Measurements from ENCODE around the gene ZMYM4. TPM values are rescaled to one million over a fixed set of nuclear protein-coding genes. Genes with fewer than 3 reads are reported as not detected.

The ZMYM4 gene
- total RNA-seq, 1 donor from 2014 or later, result 116 TPM

DNA sequence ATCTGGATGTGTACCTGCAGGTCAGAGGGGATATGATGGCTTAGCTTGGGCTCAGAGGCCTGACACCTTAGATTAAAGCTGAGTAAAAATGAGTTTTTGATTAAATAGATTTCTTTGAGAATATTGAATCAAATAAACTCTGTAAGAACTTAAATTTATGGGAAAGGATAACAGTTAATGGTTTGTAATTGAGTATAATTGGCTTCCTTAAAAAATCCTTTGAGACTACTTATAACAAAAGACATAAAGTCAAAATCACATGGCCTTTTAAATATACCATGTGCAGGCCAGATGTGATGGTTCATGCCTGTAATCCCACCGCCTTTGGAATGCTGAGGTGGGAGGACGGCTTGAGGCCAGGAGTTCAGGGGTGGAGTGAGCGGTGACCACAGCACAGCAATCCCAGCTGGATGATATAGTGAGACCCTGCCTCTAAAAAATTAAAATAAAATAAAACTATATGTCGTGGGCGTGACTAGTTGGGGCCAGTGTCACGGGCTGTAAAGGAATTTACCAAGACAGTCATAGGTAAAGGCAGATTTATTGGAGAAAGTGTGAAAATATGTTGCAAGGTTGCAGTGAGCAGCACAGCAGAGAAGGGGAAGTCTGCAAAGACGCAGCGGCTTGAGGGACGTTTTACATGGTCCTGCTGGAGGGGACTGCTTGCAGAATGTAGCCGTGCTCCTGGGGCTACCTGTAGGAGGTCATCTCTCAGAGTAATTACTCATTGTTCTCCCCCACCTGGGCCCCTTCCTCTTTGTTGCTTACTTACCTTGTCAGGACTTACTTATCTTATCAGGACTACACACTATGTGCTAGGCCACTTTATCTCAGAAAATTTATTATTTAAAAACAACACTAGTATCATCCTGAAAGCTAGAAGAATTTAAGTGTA, 122.3 kb downstream of the ZMYM4 start:
- DNase-seq (ENCODE audit: low spot score in 2 of 2) (no peak), FAIRE-seq (no peak)

DNA sequence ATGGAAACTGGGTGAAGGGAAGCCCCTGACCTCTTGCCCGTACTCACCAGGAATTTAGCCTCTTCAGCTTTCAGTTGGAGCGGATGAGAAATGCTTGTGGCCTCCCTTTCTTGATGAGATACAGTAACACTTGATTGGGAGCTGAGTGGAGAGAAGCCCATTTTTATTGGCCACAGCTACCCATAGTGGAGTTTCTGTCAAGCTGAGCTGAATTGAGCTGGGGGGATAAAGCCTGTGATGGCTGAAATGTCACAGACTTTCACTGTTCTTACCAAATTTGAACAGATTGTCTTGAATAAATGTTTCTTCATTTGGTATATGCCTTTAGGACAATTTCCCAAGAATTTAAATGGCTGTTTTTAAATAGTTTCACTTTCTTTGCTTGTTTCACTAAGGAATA, 125.9 kb downstream of the ZMYM4 start:
- DNase-seq (ENCODE audit: low spot score in 2 of 2) (no peak), FAIRE-seq (no peak)

DNA sequence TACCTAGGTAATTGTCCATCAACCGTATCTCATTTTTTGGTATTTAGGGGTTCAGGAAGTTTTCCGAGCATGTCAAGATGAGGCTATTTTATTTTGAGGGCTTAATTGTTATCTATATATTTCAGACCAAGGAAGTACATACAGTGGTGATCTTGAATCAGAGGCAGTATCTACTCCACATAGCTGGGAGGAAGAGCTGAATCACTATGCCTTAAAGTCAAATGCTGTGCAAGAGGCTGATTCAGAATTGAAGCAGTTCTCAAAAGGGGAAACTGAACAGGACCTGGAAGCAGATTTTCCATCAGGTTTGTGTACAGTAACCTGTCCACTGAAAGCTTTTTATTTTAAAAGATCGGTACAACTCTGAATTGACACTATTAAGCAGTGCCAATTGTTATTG, 130.2 kb downstream of the ZMYM4 start:
- no peak for FAIRE-seq

DNA sequence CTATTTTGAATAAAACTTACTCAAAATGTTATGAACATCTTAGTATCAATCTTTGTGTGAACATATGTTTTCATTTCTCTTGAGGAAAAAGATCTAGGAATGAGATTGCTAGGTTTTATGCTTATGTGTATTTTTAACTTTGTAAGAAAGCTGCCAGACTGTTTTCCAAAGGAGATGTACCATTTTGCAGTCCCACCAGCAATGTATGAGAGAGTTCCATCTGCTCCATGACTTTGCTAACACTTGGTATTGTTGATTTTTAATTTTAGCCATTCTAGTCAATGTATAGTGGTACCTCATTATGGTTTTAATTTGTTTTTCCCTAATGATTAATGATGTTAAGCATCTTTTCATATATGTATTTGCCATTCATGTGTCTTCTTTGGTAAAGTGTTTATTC, 132.5 kb downstream of the ZMYM4 start:
- DNase-seq (ENCODE audit: low spot score in 2 of 2) (no peak), FAIRE-seq (no peak)

More for the DNA sequence above, 130.2 kb downstream of the ZMYM4 start:
- no peak for DNase-seq (ENCODE audit: low spot score in 2 of 2)

DNA sequence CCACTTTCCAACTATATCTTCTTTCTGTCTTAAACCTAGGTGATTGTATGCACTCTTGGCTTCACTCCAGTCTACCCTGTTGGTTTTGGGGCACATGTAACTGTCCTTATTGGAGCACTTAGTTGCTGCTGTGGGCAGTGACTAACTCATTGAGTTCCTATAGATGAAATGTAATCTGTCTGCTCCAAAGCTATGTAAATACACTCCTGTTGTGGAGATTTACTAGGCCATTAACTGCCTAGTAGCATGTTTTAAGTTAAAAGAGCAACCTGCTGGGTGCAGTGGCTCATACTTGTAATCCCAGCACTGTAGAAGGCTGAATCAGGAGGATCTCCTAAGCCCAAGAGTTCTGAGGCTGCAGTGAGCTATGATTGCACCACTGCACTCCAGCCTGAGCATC, 137.6 kb downstream of the ZMYM4 start:
- DNase-seq (ENCODE audit: low spot score in 2 of 2) (no peak), FAIRE-seq (no peak)

DNA sequence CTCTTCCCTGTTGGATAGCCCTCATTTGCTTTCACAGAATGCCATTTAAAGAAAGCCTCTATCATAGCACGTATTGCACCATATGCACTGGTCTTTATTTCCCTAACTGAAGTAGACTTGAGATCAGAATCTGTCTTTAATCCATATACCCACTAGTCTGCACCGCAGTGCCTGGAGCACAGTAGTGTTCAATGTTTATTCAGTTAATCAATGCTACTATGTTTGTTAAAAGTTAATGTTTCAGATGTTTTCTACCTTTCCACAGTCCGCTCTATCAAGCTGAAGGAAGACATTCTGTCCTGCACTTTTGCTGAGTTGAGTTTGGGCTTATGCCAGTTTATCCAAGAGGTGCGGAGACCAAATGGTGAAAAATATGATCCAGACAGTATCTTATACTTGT, 139.2 kb downstream of the ZMYM4 start:
- no peak for FAIRE-seq

DNA sequence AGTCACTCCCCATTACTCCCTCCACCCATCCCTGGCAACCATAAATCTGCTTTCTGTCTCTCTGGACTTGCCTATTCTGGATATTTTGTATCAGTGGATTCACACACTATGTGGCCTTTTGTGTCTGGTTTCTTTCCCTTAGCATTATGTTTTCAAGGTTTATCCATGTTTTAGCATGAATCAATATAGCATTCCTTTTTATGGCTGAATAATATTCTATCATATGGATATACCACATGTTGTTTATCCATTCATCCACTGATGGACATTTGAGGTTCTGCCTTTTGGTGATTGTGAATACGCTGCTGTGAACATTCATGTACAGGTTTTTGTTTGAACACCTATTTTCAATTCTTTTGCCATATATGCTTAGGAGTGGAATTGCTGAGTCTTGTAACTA, 140.4 kb downstream of the ZMYM4 start:
- no peak for FAIRE-seq
- no peak for DNase-seq (ENCODE audit: low spot score in 2 of 2)

More for the DNA sequence above, 139.2 kb downstream of the ZMYM4 start:
- DNase-seq (ENCODE audit: low spot score in 2 of 2), result no peak

DNA sequence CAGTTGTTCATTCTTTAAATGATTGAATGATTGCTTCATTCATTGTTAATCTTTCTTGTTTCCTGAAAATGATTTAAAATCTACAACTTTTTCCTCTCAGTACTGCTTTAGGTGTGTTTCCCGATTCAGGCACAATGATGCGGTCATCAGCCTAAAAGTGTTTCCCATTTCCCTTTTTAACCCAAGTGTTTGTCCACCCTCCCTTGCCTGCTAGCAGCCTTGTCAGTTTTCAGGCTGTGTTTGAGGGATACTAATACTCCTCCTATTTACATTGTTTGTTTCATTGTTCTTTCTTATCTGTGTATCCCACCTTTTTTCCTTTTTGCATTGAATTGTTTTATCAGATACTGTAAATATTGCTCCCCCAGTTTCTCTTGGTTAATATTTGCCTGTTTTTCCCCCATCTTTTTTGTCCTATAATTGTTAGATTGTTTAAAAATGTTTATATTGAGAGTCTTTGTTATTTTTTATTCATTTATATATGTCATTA, 157.6 kb downstream of the ZMYM4 start:
- FAIRE-seq (no peak), DNase-seq (ENCODE audit: low spot score in 2 of 2) (no peak)

DNA sequence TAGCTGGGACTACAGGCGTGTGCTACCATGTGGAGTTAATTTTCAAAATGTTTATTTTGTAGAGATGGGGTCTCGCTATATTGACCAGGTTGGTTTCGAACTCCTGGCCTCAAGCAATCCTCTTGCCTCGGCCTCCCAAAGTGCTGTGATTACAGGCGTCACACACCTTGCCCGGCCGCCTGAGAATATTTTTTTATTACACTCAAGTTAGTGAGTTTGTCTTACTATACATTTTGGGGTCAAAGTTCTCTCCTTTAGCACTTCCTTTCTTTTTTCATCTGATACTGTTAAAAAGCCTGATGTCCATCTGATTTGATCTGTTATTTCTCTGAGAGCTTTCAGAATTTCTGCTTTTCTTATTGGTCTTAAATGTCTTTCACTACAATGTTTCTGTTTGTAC, 159.9 kb downstream of the ZMYM4 start:
- DNase-seq (ENCODE audit: low spot score in 2 of 2) (no peak), FAIRE-seq (no peak)

DNA sequence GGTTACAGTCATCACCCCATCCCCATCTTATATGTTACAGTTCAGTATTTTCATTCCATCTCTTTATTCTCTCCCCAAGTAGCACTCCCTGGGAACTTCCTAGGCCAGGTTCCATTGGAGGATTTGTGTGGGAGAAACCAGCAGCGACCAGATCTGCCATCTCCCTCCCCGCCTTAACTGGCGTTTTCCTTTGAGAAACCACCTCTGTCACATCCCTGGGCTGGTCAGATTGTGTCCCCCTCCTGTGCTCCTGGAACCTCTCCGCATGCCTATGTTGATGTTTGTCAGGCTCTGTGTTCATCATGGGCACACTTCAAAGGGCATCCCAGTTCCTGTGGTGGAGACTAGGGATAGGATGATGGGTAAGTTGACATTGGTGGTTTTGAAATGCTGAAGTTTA, 162.3 kb downstream of the ZMYM4 start:
- no peak for FAIRE-seq
- no peak for DNase-seq (ENCODE audit: low spot score in 2 of 2)

DNA sequence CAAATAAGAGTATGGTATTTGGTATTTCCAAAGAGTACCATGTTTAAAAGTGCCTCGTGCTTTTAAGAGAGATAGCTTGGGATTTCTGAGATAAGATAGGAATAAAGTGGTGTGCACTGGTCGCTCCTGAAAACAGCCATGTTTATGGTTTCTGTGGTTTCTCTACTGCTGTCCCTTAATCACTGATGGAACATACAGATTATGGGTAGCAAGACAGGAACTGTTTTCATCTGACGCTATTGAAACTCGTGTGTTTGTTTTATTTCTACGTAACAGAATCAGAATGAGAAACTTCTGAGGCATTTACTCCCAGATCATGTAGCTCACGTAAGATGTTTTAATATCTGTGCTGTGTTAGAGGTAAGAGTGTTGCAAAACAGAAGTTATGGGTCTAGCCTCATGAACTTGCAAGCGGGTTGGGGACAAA, 162.7 kb downstream of the ZMYM4 start:
- DNase-seq (ENCODE audit: low spot score in 2 of 2), result no peak
- FAIRE-seq, result no peak

DNA sequence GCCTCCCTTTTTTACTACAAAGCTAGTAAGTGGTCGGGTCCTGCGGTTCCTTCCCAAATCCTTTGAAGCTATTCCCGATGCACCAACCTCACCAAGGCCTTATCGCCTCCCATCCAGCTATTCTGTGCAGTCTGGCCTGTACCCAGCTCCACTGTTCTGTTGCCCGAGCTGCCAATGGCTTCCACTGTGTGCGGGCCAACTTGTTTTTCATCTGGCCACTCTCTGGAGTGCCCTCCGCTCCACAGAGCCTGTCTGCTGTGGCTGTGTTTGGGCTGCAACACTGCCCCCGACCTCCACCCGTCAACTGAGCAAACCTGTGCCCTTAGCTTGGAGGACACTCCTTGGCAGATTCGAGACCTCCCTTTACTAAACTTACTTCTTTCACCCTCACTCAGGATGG, 163.7 kb downstream of the ZMYM4 start:
- FAIRE-seq, result no peak
- no peak for DNase-seq (ENCODE audit: low spot score in 2 of 2)

DNA sequence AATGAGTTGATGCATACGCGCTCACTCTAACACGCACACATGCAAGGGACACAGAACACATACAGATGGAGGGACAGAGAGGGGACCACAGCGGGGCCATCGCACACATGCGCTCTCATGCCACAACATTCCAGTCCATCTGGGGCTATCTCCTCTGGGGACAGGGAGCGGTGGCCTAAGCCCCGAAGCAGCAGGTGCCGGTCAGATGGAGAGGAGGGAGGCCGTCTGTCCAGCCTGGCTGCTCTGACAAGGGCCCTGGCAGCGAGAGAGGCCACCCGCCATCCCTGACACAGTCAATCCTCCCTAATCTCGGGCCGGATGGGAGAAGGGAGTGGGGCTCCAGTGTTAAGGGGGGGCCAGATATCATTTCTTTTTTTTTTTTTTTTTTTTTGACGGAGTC, 165.2 kb downstream of the ZMYM4 start:
- DNase-seq (ENCODE audit: low spot score in 2 of 2), result no peak

DNA sequence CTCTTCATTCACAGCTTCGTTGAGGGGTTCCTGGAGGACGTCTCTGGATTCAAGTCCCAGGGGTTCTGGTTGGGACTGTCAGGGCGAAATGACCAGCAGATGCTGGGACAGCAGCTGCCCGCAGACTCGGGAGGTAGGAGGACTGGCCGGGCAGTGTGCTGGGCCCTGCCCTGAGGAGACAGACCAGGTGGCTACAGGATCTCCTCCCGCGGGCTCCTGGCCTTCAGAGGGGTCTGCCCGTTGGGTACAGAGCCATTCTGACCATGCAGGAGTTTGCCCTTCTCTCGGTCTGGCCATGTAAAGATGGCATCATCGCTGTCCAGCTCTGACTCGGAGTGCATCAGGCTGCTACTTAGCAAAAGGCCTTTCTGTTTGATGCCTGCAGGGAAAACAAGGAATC, 166.2 kb downstream of the ZMYM4 start:
- FAIRE-seq, result no peak
- no peak for DNase-seq (ENCODE audit: low spot score in 2 of 2)

More for the DNA sequence above, 165.2 kb downstream of the ZMYM4 start:
- no peak for FAIRE-seq

DNA sequence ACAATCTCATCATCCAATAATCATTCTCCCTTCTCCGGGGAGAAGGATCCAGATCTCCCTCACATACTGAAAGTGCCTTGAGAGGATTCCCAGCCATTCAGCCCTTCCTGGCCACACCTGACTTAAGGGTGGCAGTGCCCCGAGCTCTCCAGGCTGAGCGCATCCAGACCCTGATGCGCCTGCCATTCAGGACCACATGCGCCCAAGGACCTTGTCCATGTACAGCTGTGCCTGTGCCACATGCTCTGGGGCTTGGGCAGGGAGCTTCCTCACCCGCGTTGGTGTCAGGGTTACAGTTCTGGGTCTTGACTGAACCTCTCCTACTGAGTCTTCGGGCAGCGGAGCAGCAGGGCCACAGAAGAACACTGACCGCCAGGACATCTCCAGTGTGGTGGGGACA, 167.6 kb downstream of the ZMYM4 start:
- FAIRE-seq, result no peak

DNA sequence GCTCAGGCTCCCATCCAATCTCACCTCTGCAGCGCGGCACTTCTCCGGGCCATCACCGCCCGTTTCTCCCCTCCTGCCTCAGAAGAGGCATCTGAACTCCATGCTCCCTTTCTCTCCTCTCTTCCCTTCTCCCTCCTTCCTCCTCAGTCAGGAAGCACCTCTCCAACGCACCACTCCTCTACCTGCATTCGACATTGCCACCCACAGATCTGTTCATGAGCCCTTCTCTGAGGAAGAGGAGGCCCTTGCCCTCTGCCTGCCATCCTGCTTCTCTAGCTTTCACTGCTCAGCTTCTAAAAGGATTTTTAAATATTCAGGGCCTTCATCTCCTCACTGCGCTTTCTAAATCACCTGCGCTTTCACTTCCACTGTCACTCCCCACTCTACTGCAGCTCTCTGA, 168.7 kb downstream of the ZMYM4 start:
- DNase-seq (ENCODE audit: low spot score in 2 of 2) (no peak), FAIRE-seq (no peak)

More for the DNA sequence above, 167.6 kb downstream of the ZMYM4 start:
- DNase-seq (ENCODE audit: low spot score in 2 of 2), result no peak

DNA sequence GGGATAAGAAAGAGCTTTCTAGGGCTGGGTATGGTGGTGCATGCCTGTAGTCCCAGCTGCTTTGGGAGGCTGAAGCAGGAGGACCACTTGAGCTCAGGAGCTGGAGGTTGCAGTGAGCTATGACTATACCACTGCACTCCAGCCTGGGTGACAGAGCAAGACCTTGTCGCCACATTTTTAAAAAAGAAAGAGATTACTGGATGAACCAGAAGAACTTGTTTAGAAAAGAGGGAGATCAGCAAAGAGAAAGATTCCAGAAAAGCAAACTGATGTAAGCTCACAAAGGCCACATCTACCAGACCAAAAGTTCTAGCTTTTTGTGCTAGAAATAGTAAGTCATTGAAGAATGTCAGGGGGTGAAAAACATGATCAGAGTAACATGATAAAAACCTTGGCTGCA, 171.1 kb downstream of the ZMYM4 start:
- FAIRE-seq, result no peak
- DNase-seq (ENCODE audit: low spot score in 2 of 2), result no peak

DNA sequence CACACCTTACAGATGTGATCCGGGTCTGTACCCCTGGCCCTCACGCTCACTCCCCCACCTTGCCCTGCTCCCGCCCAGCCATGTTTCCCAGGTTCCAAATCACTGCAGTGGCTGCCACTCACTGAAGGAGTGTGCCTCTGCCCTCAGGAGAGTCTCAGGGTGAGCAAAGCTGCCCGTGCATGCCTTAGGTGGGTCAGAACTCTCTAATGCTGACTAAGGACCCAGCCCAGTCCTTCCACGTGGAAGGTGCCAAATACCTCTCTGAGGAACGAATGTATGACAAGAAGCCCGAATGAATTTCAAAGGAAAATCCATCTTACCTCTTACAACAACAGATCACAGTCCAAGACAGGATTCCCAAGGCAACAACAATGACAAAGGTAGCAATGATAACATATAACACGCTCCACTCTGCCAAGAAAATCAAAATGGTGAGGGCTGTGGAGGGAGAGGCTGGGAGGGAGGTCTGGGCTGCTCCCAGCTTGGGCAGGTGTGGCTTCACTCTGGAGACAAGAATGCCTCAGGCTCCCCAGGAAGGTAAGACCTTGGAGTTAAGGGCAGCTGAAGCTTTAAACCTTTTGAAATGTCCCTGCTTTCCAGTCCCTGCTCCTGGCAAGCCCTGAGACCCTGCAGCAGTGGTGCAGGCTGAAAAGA, 173.5 kb downstream of the ZMYM4 start:
- DNase-seq (ENCODE audit: low spot score in 2 of 2) (no peak), FAIRE-seq (no peak)

DNA sequence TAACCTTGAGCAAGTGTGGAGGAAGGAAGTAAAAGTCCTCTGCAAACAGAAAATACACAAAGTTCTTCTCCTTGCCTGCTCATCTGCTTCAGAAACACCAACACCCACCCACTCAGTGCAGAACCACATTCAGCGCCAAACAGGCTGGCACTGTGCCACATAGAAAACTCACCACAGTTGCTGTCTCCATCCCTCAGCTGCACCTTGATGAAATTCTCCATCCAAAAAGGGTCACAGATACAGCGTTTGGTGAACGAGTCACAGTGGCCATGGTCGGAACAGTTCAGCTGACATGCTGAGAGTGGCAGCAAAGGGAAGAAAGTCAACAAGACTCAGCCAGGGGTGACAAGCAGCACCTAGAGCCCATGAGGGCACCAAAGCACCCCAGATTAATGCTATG, 174.2 kb downstream of the ZMYM4 start:
- FAIRE-seq (no peak), DNase-seq (ENCODE audit: low spot score in 2 of 2) (no peak)

DNA sequence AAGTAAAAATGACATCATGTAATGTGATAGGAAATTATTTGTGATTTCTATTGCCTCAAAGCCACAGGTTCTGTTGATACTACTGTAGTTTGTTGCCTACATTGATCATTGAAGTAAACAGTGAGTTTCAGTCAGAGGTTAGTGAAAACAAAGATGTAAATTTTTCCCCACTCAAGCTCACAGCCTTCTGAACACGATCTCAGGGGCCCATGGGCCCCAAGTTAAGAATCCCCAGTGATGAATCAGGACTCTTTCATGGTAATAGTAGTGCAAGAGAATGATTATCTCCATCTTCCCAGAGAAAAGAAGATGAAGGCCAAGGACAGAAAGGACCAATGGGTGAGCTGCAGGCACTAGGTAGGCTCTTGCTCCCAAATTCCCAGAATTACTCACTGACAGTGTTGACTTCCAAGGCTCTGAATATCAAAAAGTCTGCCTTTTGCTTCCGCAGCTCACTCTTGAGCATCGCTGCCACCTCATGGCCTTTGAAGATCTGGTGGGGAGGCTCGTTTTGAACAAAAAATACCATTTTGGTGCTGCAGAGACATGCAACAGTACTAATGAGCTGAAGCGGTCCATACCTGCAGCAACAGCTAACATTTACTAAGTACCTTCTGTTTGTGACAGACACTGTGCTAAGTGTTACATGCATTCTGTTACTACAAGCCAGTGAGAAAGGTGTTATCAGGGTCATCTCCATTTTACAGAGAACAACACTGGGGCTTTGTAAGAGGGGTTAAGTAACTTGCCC, 175.4 kb downstream of the ZMYM4 start:
- no peak for FAIRE-seq
- DNase-seq (ENCODE audit: low spot score in 2 of 2), result no peak

DNA sequence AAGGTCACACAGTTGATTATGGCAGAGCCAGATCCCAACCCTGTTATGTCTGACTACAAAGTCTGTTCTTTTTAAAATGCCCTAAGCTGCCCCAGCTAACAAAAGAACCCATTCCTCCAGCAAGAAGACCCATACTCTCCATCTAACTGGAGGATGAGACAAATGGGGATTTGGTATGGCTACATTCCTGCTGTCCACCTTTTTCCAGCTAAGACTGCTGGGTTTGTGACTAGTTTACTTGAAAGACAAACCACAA, 175.9 kb downstream of the ZMYM4 start:
- DNase-seq (ENCODE audit: low spot score in 2 of 2) (no peak), FAIRE-seq (no peak)
